Stimulated activated CD4-positive, alpha-beta T cell treated with anti-CD3 and anti-CD28 coated beads, Interleukin-15, amount 100 ng/mL, for 48 hours (primary cell): ENCODE results near the gene SIAH2.

Experiments
- DNase-seq, 2 donors: peaks; one replicate each; pipeline ENCODE4 v3.0.0-alpha.2; 2020; ENCODE audit warnings: low read depth in 2 of 2

Gene SIAH2

DNA sequence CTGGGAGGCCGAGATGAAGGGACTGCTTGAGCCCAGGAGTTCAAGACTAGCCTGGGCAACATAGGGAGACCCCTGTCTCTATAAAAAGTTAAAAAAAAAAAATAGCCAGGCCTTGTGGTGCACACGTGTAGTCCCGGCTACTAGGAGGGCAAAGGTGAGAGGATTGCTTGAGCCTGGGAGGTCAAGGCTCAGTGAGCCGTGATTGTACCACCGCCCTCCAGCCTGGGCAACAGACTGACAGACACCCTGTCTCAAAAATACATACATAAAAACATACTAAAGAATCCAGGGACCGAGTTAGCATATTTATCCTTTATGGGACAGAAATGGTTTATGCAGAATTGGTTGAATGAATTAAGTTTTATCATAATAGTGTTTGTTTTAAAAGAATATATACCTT is 13.7 kb downstream of the SIAH2 start:
- no peak for DNase-seq

DNA sequence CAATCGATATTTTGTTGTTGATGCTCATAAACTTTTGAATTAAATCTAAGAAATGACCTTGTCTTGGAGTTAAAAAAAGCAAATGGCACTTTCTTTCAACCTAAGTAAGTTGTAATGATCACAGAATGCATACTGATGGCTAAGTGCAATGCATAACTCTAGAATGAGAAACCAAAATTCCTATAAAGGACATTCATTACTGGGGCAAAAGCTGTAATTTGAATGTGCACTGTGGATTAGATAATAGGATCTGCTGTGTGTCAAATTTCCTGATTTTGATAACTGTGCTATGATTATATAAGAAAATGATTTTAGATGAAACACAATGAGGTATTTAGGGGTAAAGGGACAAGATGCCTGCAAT is 14.3 kb downstream of the SIAH2 start:
- no peak for DNase-seq

DNA sequence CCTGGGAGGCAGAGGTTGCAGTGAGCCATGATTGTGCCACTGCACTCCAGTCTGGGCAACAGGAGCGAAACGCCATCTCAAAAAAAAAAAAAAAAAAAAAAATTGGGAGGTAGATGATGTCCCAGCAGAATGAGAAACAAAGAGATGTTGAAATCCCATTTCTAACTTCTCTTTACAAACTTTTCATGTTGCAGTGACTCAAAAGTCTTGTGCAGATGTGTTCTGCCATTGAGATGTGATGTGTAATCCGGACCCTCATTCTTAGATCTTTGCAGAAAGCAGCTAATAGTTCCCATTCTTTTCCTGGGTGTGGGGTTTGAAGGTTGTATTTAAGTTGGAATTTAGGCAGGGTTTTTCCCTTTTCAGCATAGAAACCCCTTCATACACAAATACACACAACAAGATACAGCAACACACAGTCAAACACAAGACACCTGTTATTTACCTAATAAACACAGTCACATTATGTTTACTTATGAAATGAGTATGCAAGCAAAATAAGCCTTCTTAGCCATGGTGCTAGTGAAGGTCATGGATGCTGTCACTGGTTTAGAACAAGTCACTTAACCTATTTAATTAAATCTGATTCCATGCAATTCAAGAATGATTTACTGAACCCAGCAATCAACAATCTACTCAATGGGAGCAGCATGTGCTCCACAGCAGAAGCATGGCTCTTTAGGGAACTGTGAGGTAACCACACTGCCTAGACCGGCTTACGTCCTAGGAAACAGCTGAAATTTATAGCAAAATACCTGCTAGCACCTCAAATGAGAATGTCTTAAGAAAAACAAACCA is 14.9 kb downstream of the SIAH2 start:
- no peak for DNase-seq

DNA sequence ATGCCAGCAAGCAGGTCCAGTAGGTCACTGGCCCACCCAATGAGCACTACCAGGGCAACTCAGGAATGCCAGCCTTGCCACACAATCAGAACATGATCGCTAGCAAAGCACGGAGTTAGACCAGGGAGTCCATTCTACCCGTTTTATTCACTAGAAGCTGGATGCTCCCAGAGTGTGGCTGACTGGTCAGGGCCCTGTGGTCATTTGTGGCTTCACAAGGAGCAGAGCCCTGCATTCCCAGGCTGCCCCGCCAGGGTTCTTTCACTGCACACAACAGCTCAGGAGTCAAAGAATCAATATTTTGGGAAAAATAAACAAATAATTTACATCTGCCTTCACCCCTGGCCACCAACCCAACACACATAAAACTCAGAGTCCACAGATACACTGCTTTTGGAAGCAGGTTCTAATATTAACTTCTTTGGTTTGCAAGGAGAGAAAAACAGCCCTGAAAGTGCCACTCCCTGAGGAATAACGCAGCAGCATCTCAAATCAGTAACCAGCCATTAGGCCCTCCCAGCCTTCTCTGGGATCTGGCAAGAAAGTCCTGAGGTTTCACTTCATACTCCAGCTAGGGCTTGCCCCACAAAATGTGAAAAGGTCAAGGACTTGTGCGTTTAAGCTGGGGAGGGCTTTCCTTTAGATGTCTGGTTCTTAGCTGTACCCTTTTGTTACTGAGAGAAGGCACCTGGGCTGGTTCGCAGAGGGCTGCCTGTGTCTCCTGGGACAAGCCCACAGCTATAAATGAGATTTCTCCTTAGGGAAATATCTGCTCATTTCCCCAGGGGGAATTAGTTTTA is 16.0 kb downstream of the SIAH2 start:
- no peak for DNase-seq

DNA sequence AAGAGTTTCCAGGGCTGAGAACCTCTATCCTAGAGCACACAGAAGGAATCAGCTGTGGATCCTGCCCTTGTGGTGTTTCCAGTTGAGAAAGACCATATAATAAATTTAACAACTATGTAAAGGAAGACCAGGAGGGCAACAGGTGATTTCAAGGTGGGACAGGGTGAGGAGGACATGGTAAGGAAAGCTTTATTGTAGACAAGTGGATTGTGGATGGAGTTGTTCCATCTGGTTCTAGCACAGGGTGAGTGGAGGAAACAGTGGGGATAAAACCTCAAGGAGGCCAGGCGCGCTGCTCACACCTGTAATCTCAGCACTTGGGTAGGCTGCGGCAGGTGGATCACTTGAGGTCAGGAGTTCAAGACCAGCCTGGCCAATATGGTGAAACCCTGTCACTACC is 17.1 kb downstream of the SIAH2 start:
- DNase-seq: no peak

DNA sequence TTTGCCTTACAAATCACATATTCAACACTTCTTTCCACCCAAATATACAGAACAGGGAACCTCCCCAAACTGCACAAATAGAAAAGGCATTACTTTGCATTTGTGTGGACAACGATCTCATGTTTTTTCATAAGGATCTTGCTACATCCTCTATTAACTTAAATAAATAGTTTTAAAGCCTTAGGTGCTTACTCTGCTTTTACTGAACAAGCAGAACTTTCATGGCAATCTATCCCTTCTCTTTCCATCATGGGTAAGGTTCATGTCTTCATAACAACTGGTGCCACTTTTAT is 18.1 kb downstream of the SIAH2 start:
- DNase-seq: no peak

DNA sequence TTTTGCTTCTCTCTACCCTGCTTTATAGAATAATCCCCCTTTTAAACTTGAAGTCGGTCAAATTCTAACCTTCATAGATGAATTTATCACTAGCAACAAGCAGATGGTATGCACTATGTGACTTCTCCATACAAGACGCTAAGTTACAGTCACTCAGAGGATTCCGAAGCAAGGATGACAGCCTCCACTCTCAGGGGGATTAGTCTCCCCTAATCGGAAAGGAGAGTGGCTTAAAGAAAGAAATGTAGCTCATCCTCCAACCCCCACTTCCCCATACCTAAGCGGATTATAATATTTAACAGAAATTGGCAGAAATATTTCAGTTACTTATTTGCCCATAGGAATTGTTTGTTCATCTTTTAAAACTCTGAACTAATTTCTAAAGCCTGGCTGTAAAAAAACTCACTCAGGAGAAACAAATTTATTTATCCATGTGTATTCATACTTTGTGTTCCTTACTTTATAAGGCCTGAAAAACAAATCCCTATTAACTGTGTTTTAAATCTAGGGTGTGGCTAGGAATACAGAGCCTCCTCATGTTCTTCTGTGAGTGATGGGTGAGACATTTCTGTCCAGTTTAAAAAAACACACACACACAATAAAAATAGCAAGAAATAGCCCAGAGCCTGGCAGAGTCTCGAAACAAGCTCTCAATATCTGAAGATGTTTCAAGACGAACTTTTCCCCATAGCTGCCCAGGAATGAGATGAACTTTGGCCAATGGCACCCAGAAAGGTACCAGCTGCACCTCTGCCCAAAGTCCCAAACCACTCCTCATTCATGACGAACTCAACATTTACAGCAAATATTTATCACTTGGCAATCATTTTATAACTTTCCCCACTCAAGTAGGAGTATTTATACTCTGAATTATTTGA is 18.7 kb downstream of the SIAH2 start:
- no peak for DNase-seq

DNA sequence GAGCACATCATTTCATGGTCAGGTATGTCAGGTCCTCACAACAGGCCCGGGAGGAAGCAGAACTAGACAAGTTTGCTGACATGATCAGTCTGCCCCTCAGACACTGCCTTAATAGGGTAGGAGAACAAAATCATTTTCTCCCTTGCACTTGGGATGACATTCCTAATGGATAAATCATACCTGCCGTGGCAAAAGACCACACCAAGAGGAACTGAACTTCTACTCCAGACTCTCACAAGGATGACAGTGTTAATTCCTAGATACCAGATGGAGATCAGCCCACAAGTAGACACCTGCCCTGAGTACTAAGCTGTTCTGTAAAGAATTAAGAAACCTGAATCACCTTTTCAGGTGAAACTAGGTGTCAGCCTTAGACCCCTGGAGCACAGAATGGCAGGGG is 19.5 kb downstream of the SIAH2 start:
- no peak for DNase-seq

DNA sequence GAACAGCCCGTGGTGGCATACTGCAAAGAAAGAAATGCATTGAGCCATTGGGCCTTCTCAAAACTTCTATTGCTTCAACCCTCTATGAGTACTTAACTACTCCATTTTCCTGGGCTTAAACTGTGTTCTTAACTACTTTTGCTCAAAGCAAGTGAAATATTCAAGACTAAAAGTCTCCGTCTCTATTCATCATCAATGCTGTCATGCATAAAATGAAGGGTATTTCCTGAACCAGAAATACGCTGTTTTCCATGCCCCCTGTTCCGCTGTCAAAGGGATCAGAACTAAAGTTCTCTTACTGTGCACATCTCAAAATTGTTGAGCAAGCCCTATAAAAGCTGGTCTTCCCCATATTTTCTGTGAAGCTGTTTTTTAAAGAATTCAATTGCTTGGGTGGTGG is 20.3 kb downstream of the SIAH2 start:
- DNase-seq: no peak

DNA sequence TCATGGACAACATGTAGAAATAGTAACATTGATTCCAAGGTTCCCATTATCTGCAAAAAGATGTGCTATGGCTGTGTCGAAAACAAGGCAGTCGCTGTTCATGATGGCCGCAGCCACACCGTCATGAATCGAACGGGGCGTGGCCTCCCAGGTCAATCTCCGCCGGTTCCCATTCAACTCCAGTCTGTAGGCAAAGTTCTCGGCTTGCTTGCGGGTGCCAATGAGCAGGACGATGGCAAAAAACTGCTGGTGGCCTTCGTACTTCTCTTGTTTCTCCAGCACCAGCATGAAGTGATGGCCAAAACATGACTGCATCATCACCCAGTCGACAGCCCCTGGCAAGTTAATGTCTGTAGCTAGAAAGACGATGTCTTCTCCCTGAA is 20.8 kb downstream of the SIAH2 start:
- no peak for DNase-seq

DNA sequence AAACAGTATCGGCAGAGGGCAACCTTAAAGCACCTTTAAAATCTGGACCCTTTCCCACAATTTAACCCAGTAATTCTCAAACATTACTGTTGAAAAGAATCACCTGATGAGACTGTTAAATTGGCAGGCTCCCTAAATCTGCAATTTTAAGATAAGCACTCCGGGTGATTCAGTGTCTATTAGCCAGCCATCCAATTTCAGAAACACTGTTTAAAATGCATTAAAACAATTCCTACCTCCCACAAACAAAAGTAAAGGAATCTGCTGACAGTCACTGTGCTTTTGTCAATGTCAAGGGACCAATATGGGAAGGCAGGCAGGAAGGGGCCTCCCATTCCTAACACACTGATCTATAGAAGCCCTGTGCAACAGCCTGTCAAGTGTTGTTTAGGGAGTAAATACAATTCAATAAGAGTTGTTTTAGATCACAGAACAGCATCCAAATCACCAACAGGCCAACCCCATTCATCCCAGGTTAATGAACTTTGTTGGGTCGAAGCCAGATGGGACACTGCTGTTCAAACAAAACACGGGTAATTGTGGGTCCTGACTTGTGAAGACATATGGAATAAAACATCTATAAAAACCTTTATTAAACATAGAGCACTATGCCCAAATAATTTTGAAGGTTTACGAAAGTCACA is 21.4 kb downstream of the SIAH2 start:
- no peak for DNase-seq

DNA sequence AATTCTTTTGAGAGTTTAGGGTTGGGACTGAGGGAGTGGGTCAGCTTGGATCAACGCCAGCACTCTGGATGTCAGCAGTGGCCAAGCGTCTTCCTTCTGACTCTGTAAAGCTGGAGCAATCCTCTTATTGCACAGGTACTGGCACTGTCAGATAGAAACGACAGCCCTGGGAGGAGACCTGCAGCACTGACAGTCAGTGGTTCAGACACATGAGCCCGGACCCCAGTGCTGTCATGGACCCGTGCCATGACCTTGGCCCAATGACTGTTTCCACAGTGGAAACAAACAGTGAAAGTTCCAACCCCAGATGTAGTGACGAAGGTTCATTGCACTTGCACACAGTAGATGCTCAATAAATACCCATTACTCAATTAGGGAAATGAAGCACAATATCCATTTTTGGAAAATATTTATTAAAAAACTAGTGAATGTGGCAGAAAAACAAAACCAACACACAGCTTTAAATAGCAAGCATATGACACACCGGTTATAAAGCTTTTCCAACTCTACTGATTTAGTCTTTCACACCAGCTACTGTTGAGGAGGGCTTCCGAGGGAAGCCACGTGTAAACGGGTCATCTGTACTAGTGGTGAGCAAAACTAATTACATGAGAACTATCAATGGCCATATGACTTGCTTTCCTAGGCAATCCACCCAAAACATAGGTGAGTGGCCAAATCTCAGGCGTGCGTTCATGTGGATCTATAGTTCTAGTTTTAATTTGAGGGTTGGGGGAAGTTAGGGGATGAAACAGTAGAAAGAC is 22.1 kb downstream of the SIAH2 start:
- DNase-seq: peak; percentile 30 to 31

DNA sequence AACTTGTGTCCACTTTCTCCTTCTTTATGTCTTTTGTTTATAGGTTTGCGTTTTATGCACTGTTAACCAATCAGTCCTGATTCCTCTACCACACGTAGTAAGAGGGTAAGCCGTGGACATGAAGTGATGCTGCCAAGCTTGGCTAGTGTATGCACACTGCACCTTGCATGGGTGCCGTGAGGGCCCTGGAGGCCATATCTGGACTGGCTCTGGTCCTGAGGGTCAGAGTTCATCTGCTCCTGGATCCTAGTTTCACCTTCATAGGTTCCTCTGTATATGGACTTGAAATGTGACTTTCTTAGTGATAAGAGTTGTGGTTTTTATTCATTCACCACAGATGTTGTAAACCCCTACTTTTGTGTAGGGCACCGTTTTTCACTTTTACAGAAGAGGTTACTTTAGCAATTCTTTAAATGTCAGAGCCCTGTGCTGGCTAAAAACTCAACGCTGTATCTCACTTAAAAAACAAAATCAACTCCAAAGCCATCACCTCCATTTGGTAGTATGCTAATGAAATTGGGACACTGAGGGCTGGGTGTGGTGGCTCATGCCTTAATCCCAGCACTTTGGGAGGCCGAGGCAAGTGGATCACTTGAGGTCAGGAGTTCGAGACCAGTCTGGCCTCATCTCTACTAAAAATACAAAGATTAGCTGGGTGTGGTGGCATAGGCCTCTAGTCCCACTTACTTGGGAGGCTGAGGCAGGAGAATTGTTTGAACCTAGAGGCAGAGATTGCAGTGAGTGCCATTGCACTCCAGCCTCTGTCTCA is 22.9 kb downstream of the SIAH2 start:
- DNase-seq: no peak

DNA sequence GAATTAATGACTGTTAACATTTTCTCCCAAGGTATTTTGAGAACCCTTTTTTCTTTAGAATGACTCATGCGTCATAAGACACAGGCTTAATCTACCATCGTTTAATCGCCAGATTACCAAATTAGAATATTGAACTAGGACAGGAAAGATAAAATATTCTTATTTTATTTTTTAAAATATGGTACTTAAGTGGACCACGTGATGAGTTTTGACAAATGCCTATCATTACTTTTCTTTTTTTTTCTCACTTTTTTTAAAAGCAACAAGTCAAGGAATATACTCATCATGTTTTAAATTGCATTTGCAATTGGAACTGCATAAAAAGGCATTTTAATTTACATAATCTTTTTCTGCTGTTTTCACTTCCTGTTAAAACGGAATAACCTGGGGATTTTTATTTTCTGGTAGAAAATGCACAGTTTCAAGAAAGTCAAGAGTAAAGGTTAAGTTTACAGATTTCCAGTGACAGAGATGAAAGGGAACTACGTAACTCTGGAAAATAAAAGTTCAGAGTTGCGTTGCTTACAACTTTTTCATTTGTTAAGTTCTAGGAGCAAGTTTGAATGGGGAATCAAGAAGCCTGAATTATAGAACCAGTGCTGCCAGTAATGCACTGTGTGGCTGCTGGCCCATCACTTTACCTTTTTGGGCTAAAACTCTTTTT is 23.6 kb downstream of the SIAH2 start:
- DNase-seq: no peak

DNA sequence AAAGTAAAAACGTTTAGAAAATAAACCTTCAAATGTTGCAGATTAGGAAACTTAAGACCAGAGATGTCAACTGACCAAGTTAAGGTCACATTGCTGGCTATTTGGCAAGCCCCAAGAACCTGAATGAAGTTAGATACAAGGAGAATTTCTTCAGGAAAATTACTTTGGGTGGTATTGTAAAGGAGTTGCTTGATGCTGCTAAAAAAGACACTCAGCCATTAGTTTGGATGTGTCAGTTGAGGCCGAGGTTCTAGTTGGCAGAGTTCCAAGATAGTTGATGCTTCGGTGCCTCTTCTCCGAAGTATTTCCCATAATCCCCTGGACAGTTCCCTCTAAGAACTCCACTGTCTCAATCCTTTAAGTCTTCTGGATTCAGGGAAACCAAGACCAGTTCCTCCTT is 24.3 kb downstream of the SIAH2 start:
- DNase-seq: no peak

DNA sequence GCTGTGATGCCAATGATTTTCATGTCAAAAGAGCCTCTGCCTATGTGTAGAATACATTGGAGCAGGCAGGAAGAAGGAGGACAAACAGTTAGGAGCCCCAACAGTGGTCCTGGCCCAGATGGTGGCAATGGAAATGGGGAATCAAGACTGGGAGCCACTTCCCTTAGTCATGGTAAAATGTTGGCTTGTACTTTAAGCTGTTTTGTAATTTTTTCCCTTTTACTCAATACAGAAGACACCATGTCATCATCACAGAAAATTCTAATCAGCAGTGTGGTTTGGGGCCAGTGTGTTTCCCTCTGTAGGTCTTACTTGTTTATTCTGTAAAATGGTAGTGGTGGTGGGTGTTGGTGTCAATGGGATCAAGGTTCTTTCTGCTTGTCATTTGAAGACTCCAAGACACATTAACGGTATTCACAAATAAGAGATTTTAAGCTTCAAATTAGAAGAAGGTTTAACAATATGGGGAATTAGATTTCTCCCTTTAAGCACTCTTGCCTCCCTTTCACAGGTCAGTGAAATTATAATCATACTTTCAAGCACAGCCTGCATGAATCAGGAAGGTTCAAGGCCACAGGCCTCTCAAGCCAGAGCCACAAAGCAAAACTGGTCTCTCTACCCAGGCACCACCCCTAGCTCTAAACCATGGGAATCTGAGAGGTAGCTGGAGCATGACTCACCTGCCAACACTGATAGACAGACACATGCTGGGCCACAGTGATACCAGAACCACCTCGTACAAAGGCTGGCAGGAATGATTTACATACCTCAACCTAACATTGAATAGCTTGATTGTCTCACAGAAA is 24.9 kb downstream of the SIAH2 start:
- DNase-seq: peak; percentile 49 to 52

DNA sequence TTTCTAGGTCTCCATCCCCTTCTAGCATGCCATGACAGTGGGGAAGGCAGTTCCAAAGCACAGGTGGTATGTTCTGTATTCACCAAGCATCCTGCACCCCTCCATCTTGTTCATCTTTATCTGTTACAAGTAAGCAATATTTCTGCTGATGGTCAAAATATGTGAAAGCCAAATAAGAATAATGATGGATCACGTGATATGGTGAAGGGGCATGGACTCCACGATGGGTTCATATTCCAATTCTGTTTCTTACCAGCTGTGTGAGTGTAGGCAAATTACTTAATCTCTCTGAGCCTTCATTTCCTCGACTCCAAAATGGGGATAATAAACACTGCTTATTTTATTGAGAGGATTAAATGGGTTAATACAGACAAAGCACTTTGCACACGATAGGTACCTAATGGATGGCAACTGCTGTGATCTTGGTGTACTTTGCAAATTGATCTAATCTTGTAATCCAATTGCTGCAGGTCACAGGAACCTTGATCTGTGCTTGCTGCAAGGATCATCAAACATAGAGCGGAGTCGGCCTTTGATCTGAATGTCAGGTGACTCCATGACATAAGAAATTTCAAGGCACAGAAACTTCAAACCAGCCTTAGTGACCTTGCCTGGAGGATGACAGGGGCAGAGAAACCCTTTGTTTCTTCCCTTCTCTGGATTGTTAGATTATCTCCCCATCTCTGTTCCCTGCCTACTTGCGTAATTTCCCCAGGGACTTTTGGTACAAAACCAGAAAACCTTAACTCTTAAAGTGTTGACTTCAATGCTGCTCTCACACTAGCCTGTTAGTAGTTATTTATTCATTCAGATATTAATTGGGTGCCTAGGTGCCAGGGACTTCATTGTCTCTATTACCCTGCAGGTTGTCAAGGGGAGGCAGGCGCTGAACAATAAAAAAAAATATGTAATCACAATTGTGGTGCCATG is 25.8 kb downstream of the SIAH2 start:
- no peak for DNase-seq

DNA sequence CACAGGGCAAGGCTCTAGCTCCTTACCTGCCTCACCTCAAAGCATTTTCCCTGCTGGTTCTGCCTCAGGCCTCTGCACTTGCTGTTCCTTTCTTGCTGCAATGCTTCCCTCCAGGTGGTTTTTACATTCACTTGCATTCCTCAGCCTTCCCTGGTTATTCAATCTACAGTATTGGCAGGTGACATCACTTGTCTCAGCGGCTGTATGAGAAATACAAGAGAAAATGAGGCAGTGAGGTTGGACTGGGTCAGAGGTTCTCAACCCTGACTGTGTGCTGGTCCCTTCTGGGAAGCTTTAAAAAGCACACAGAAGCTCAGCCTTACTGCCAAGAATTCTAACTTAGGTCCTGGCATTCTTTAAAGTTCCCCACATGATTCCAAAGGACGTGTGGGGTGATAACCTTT is 26.7 kb downstream of the SIAH2 start:
- no peak for DNase-seq
